SU-DHL-6 (cell line): ENCODE data around the gene ALG2.

Source experiments
- H2AFZ ChIP-seq: fragments of 200-600 bp; sonication (generic); 2 replicates; pipeline ENCODE4 v1.6.1; 2014; ENCODE audit warnings: low read depth, mild to moderate bottlenecking, moderate library complexity, mixed read lengths, antibody characterized with exemption, low read length; ENCODE audit not compliant: severe bottlenecking
- H3F3A ChIP-seq: fragments of 200-600 bp; shearing (Covaris generic); 2 replicates; pipeline ENCODE4 v1.6.0; 2016; ENCODE audit warnings: antibody characterized with exemption, mild to moderate bottlenecking; ENCODE audit not compliant: insufficient read depth
- H3K27ac ChIP-seq: fragments of 200-600 bp; sonication (generic); 2 replicates; pipeline ENCODE4 v1.5.1; 2016; ENCODE audit warnings: low read depth, mild to moderate bottlenecking, low read length, moderate library complexity, mixed read lengths
- H3K27me3 ChIP-seq: fragments of 200-600 bp; sonication (generic), shearing (Covaris generic); 2 replicates; pipeline ENCODE4 v1.6.0; 2014; ENCODE audit warnings: mild to moderate bottlenecking, low read length
- H3K36me3 ChIP-seq: fragments of 200-600 bp; sonication (generic); 2 replicates; pipeline ENCODE4 v1.6.1; 2014; ENCODE audit warnings: mild to moderate bottlenecking, low read length, mixed read lengths
- H3K4me2 ChIP-seq: fragments of 300-600, 200-600 bp; shearing (Covaris generic), sonication (generic); 2 replicates; pipeline ENCODE4 v1.6.0; 2014; ENCODE audit warnings: low read length, low read depth, mild to moderate bottlenecking; ENCODE audit not compliant: poor library complexity, severe bottlenecking
- H3K4me3 ChIP-seq: fragments of 200-600 bp; sonication (generic); 2 replicates; pipeline ENCODE4 v1.5.1; 2014; ENCODE audit warnings: antibody characterized with exemption, low read length, mild to moderate bottlenecking, mixed read lengths; ENCODE audit not compliant: insufficient read depth, poor library complexity, severe bottlenecking
- H3K79me2 ChIP-seq: fragments of 200-600 bp; sonication (generic); 2 replicates; pipeline ENCODE4 v1.6.1; 2014; ENCODE audit warnings: mild to moderate bottlenecking, low read length, moderate library complexity; ENCODE audit not compliant: insufficient read depth
- H3K9ac ChIP-seq: fragments of 200-600 bp; sonication (generic); 2 replicates; pipeline ENCODE4 v1.7.0; 2014; ENCODE audit warnings: mild to moderate bottlenecking, low read length
- H3K9me2 ChIP-seq: fragments of 200-600 bp; sonication (generic); replicated peaks from 2 replicates; pipeline ENCODE4 v1.6.1; 2014; ENCODE audit warnings: low read length; ENCODE audit not compliant: insufficient read depth
- H3K9me3 ChIP-seq: fragments of 200-600 bp; sonication (generic); 2 replicates; pipeline ENCODE4 v1.6.1; 2014; ENCODE audit warnings: low read length, mixed read lengths; ENCODE audit not compliant: insufficient read depth
- H4K20me1 ChIP-seq: fragments of 200-600 bp; sonication (generic); 2 replicates; pipeline ENCODE4 v1.6.1; 2014; ENCODE audit warnings: low read depth, mild to moderate bottlenecking, antibody characterized with exemption, low read length, moderate library complexity, mixed read lengths
- CTCF ChIP-seq: fragments of 200-600 bp; sonication (generic); IDR thresholded peaks from one replicate; pipeline ENCODE4 v1.5.1; 2017; ENCODE audit warnings: antibody characterized with exemption, mild to moderate bottlenecking, low read length, moderate library complexity; ENCODE audit not compliant: insufficient read depth, poor library complexity, severe bottlenecking
- EZH2phosphoT487 ChIP-seq: fragments of 200-600 bp; sonication (generic), shearing (Covaris generic); conservative IDR thresholded peaks from 2 replicates; pipeline ENCODE4 v1.6.1; 2018; ENCODE audit warnings: mild to moderate bottlenecking, antibody characterized with exemption, low read length, moderate library complexity, mixed read lengths

Gene ALG2

GRCh38 chr9:99230206-99230605 is 8.5 kb upstream of the ALG2 start:
- H3K27me3 ChIP-seq, result no peaks in the 10 kb centered on the region
- H3F3A ChIP-seq, result peaks cover 62% of the 10 kb centered on the region
- no peaks in the 10 kb centered on the region for H4K20me1 ChIP-seq
- H3K4me3 ChIP-seq, result no peak overlapping the region
- no peaks in the 10 kb centered on the region for H3K9me3 ChIP-seq
- H3K79me2 ChIP-seq, result peaks cover 16% of the 10 kb centered on the region
- H3K4me2 ChIP-seq, result no peak overlapping the region
- TF ChIP-seq CTCF (no peak), EZH2phosphoT487 (no peak)
- H3K27ac ChIP-seq, result peak overlapping the region; percentile 99; the same call in 1 of the 2 replicates
- no peak overlapping the region for H3K9ac ChIP-seq
- H3K9me2 ChIP-seq, result no peaks in the 10 kb centered on the region
- H2AFZ ChIP-seq, result no peak overlapping the region
- peaks cover 43% of the 10 kb centered on the region for H3K36me3 ChIP-seq

GRCh38 chr9:99226054-99226453 is 4.3 kb upstream of the ALG2 start:
- H2AFZ ChIP-seq, result no peak overlapping the region
- TF ChIP-seq CTCF, result no peak
- no peak for TF ChIP-seq EZH2phosphoT487
- H3K27ac ChIP-seq, result peak overlapping the region; percentile 57; the same call in 1 of the 2 replicates
- no peak overlapping the region for H3K4me3 ChIP-seq
- no peak overlapping the region for H3K4me2 ChIP-seq
- H3K9me3 ChIP-seq, result no peaks in the 10 kb centered on the region
- H4K20me1 ChIP-seq, result no peaks in the 10 kb centered on the region
- H3K79me2 ChIP-seq, result peaks cover 57% of the 10 kb centered on the region
- no peak overlapping the region for H3K9ac ChIP-seq
- H3K27me3 ChIP-seq, result no peaks in the 10 kb centered on the region
- H3K9me2 ChIP-seq, result no peaks in the 10 kb centered on the region
- peaks cover 52% of the 10 kb centered on the region for H3K36me3 ChIP-seq
- H3F3A ChIP-seq, result peaks cover 30% of the 10 kb centered on the region

GRCh38 chr9:99224445-99224844 is 2.7 kb upstream of the ALG2 start:
- H3K9ac ChIP-seq, result peak overlapping the region; percentile 90
- H3K9me2 ChIP-seq, result no peaks in the 10 kb centered on the region
- H3F3A ChIP-seq, result peaks cover 22% of the 10 kb centered on the region
- H2AFZ ChIP-seq, result no peak overlapping the region
- peaks cover 73% of the 10 kb centered on the region for H3K79me2 ChIP-seq
- H3K4me3 ChIP-seq, result peak overlapping the region; percentile 96
- TF ChIP-seq CTCF (no peak), EZH2phosphoT487 (no peak)
- H3K4me2 ChIP-seq, result peak overlapping the region; percentile 90
- H4K20me1 ChIP-seq, result peaks cover 11% of the 10 kb centered on the region
- H3K27ac ChIP-seq, result peak overlapping the region; percentile 57
- peaks cover 41% of the 10 kb centered on the region for H3K36me3 ChIP-seq
- no peaks in the 10 kb centered on the region for H3K27me3 ChIP-seq
- H3K9me3 ChIP-seq, result no peaks in the 10 kb centered on the region
